Measurements from ENCODE around the gene FAM118B.
A peak's percentile ranks its signal among the peaks of the same experiment; 100 is the strongest.
"Not testable (repeated sequence)": the region's sequence is repeated elsewhere in the genome, so short reads cannot be mapped to it uniquely, and the experiment has no call there.

Gene FAM118B

DNA sequence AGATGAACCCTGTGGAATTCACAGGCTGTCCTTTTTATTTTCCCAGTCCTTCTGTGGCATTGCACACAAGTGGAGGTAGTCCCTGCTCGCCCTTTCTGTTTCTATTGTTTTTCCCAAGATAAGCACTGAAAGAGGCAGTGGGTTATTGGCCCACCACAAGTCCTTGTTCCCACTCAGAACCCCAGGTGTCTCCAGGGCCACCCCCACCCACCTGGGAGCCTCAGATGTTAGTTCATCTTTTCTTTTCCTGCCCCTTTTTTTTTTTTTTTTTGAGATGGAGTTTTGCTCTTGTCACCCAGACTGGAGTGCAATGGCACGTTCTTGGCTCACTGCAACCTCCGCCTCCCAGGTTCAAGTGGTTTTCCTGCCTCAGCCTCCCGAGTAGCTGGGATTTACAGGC, 97.2 kb downstream of the FAM118B start:
- not testable (repeated sequence) for DNase-seq (ENCODE audit: low spot score); FAIRE-seq

DNA sequence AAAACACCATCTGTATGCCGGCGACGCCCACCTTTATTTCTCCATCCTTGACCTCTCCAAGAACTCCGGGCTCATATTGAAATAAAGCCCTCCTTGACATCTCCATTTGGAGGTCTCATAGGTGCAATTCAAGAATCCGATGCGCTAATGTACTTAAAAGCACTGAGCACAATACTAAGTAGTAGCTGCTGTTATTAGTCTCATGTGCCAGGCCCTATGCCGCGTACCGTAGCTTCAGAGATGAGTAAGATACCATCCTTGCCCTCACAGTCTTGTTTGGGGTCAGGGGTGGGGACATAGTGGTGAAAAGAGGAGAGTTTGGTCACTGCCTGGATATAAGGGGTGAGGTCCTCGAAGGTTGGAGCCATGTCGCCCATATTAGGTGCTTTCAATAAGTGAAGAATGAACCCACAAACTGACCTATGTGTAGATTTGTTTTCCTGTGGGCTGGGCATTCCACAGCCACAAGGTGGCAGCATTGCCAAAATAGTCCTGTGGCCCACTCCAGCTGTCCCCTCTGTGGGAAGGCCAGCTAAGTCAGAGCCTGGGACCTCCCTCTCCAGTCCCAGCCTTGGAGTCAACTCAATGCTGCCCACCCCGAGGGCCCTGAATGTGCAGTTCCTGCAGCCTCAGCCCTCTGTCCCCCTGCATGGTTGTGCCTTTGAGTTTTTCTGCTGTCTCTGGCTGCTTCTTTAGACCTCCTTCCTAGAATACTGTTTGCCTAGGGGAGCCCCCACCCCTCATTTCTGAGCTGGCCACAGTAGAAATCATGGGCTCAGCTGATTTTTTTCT, 98.8 kb downstream of the FAM118B start:
- peak; percentile 60 for DNase-seq (ENCODE audit: low spot score)
- FAIRE-seq = no peak

DNA sequence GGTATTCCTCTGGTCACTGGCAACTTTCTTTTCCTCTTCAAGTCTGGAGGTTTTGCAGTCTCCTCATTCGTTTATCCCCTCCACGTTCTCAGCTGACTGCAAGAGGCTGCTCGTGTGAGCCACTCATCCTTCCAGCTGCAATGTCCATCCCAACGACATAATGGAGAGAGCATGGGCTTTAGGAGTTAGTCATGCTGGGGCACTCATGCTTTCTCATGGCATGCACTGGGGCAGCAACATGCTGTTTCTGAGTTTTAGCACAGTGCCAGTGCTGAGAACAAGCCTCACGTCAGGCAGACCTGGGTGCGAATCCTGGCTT, 99.4 kb downstream of the FAM118B start:
- FAIRE-seq = no peak
- no peak for DNase-seq (ENCODE audit: low spot score)

DNA sequence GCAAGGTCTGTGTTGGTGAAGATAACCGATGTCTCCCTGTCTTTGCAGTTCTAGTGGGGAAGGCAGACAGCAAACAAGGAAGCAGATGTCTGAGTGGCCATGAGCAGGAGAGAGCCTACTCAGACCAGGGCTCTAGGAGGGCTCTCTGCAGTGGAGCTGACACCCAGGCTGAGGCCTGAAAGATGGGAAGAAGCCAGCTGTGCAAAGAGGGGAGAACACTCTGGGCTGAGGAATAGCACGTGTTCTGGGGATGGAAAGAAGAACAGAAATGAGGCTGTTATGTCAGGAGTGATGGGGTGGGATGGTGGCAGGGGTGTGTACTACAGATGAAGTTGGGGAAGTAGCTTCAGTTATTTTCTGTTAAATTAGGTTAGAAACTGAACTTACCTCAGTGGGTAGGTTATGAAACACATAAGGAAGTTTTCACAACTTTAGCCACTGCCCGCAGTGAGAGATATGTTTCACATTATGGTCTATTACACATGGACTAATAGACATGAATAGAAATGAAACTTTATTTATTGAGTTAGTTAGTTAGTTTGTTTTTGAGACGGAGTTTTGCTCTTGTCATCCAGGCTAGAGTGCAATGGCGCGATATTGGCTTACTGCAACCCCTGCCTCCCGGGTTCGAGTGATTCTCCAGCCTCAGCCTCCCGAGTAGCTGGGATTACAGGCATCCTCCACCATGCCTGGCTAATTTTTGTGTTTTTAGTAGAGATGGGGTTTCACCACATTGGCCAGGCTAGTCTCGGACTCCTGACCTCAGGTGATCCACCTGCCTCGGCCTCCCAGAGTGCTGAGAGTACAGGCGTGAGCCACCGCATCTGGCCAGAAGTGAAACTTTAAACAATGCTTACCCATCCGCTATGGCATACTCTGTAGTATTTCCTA, 100.1 kb downstream of the FAM118B start:
- no peak for FAIRE-seq

More for the DNA sequence above, 100.1 kb downstream of the FAM118B start:
- DNase-seq (ENCODE audit: low spot score) = no peak

Data from urothelium cell line (cell line).